HepG2 (cell line): Measurements from ENCODE around the gene LRTM2. TPM values are rescaled to one million over a fixed set of nuclear protein-coding genes. Genes with fewer than 3 reads are reported as not detected.

Source experiments
- FOXO4 ChIP-seq: sonication (generic); formaldehyde crosslinking; conservative IDR thresholded peaks from 2 replicates; pipeline ENCODE4 v1.8.1; 2023; ENCODE audit warnings: missing genetic modification reagents
- FOXP4 ChIP-seq: sonication (generic); formaldehyde crosslinking; IDR thresholded peaks from 2 replicates; pipeline ENCODE4 v1.4.0; 2020; ENCODE audit warnings: missing genetic modification reagents
- IRF9 ChIP-seq: sonication (generic); formaldehyde crosslinking; IDR thresholded peaks from 2 replicates; pipeline ENCODE4 v1.8.0; 2022; ENCODE audit warnings: missing genetic modification reagents, mild to moderate bottlenecking, borderline replicate concordance
- LCORL ChIP-seq, 2 experiments: fragments of 450-650 bp in 1 of 2; sonication (generic) in 1 of 2; formaldehyde crosslinking in 1 of 2; IDR thresholded peaks; 2 replicates each; pipeline versions ENCODE4 v1.5.0 to v1.6.1; 2017 to 2020; ENCODE audit warnings: antibody characterized with exemption in 1 of 2, missing genetic modification reagents in 1 of 2
- MTERF4 ChIP-seq: sonication (generic); formaldehyde crosslinking; IDR thresholded peaks from 2 replicates; pipeline ENCODE4 v1.8.0; 2023; ENCODE audit warnings: mild to moderate bottlenecking, missing genetic modification reagents
- TAF15 ChIP-seq: fragments of 200-400 bp; formaldehyde crosslinking; IDR thresholded peaks from one replicate; pipeline ENCODE4 v1.6.1; 2018; ENCODE audit warnings: mild to moderate bottlenecking, low read depth, low read length; ENCODE audit not compliant: poor library complexity, severe bottlenecking
- ZNF572 ChIP-seq: sonication (generic); formaldehyde crosslinking; IDR thresholded peaks from 2 replicates; pipeline ENCODE4 v1.5.1; 2020; ENCODE audit warnings: mild to moderate bottlenecking, missing genetic modification reagents
- polyA plus RNA-seq, 8 experiments: library from polyadenylated mRNA; depleted of rRNA in 3 of 8; stranded (reverse) in 7 of 8; unstranded in 1 of 8; fragments of >200 nt; fragmentation: Illumina TruSeq in 4 of 8; extraction: Trizol in 4 of 8; gene quantifications; 2 replicates each; pipeline versions ENCODE4 v1.2.1 to v1.2.3, GENCODE V29; 2011 to 2016; ENCODE audit warnings: low read depth in 4 of 8, missing spikeins in 1 of 8, mixed read lengths in 1 of 8; ENCODE audit not compliant: insufficient read depth in 1 of 8
- total RNA-seq, 5 experiments: library from RNA; depleted of rRNA; stranded (reverse); fragments of >200 nt; fragmentation: Illumina TruSeq; extraction: Trizol; gene quantifications; 2 replicates each; pipeline ENCODE4 v1.2.3, GENCODE V29; 2016; ENCODE audit warnings: low read depth in 1 of 5

LRTM2 gene
- total and polyA plus RNA-seq, 2 of the 13 experiments (the other 11 are each of a cell fraction or from before 2014, with no cell fraction given), result 0.09 TPM; not detected in 1

- TF ChIP-seq FOXP4 (CRISPR knock-in tag) (0 out of 2 replicates have a peak, but pooled peaks have one; percentile 0), MTERF4 (0 out of 2 replicates have a peak, but pooled peaks have one; percentile 43), LCORL (IDR thresholded peaks at IDR 0.05) (no peak), LCORL (CRISPR knock-in tag; IDR thresholded peaks at IDR 0.05) (peak; percentile 7), ZNF572 (CRISPR knock-in tag) (0 out of 2 replicates have a peak, but pooled peaks have one; percentile 28), TAF15 (no peak), IRF9 (no peak), FOXO4 (no peak)
These were observed 18.0 kb downstream of the LRTM2 start (continued) for GRCh38 chr12:1838205-1838993.
